Esophagus muscularis mucosa (tissue), 4 donors: Measurements from ENCODE around the gene NKAIN2. TPM values are rescaled to one million over a fixed set of nuclear protein-coding genes. Genes with fewer than 3 reads are reported as not detected.
"Not testable (repeated sequence)": the region's sequence is repeated elsewhere in the genome, so short reads cannot be mapped to it uniquely, and the experiment has no call there.

Source experiments
- DNase-seq: peaks from one replicate; pipeline ENCODE4 v3.0.0-alpha.2; 2017; ENCODE audit errors: extremely low spot score
- H3K27ac ChIP-seq, 4 donors: fragments of 200-600 bp; sonication (generic); replicated peaks in 1 of 4; 1 replicate in 3 of 4; 2 replicates in 1 of 4; pipeline ENCODE4 v1.5.1; 2016 to 2019; ENCODE audit warnings: mild to moderate bottlenecking in 1 of 4
- H3K27me3 ChIP-seq, 4 donors: fragments of 200-600 bp; sonication (generic); one replicate each; pipeline versions ENCODE4 v1.5.1 to v1.6.0; 2016 to 2019
- H3K36me3 ChIP-seq, 4 donors: fragments of 200-600 bp; sonication (generic); one replicate each; pipeline ENCODE4 v1.5.1; 2016 to 2019
- H3K4me1 ChIP-seq, 4 donors: fragments of 200-600 bp; sonication (generic); one replicate each; pipeline ENCODE4 v1.5.1; 2016 to 2019
- H3K4me3 ChIP-seq, 4 donors: fragments of 200-600 bp; sonication (generic); 1 replicate in 2 of 4; 2 replicates in 2 of 4; pipeline ENCODE4 v1.5.1; 2016 to 2019; ENCODE audit warnings: mild to moderate bottlenecking in 4 of 4, moderate library complexity in 1 of 4
- H3K9me3 ChIP-seq, 4 donors: fragments of 200-600 bp; sonication (generic); 1 replicate in 3 of 4; 2 replicates in 1 of 4; pipeline ENCODE4 v1.5.1; 2016 to 2019
- CTCF ChIP-seq, 3 experiments: fragments of 200-600 bp in 2 of 3; fragments of 450-650 bp in 1 of 3; sonication (generic) in 2 of 3; IDR thresholded peaks; one replicate each; pipeline ENCODE4 v1.5.1; 2017 to 2019; ENCODE audit warnings: antibody characterized with exemption in 3 of 3, mild to moderate bottlenecking in 2 of 3, moderate library complexity in 1 of 3
- EP300 ChIP-seq: sonication (generic); formaldehyde crosslinking; IDR thresholded peaks from one replicate; pipeline ENCODE4 v1.6.1; 2017; ENCODE audit warnings: antibody characterized with exemption
- POLR2A ChIP-seq: fragments of 450-650 bp; IDR thresholded peaks from one replicate; pipeline ENCODE4 v1.6.1; 2017; ENCODE audit warnings: antibody characterized with exemption, moderate library complexity, mild to moderate bottlenecking, low read depth
- POLR2AphosphoS5 ChIP-seq, 2 donors: sonication (generic); formaldehyde crosslinking; IDR thresholded peaks; one replicate each; pipeline ENCODE4 v1.6.1; 2017; ENCODE audit warnings: antibody characterized with exemption in 2 of 2
- WGBS: methylation state at CpG from one replicate; pipeline ENCODE4 v1.1.5; 2018; 5-methylcytosine and 5-hydroxymethylcytosine counted together
- intact Hi-C: fragments of 100-400 bp; cut with DNase I; formaldehyde crosslinking; loops from one replicate; pipeline ENCODE4 v1.15.1; 2023
- total RNA-seq, 4 donors: library from RNA; depleted of rRNA; stranded (reverse); fragments of >200 nt; gene quantifications; one replicate each; pipeline versions ENCODE4 v1.1.0 to v1.2.1, GENCODE V29; 2016

The NKAIN2 gene
- total RNA-seq, 4 donors from 2014 or later, result 0.11 to 0.66 (median 0.13) TPM; not detected in 1

DNA sequence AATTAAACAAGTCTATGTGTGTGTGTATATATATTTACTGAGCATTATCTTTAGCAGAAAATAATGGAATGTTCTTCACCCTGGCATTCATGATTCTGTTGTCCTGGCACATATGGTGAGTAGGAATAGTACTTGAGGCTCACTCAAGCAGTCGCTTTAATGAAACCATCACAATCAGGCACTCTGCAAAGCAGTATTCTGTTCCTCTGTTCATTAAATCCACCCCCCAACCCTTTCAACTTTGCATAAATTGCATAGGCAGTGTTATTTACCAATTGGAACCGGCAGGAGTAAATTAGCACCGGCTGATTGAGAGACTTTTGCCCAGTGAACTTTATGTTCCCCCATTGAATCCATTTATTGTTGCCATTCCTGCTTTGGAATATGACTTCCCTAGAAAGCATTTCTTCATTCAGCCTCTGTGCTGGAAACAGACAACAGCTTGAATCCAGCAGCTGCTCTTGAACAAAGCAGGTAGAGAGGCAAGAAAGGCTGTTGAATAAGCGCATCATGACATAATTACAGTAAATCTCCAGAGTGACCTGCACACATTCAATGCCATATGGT, 890.6 kb downstream of the NKAIN2 start:
- H3K4me3 ChIP-seq, result no peak overlapping the region
- H3K9me3 ChIP-seq, result no peaks in the 10 kb centered on the region
- H3K4me1 ChIP-seq, result no peaks in the 10 kb centered on the region
- no peaks in the 10 kb centered on the region for H3K36me3 ChIP-seq
- H3K27ac ChIP-seq, result no peak overlapping the region
- intact Hi-C loops, result loop anchor here (10.0 kb wide), 1 partner anchor 359 kb away; no protein-coding TSS in a partner anchor
- no peaks in the 10 kb centered on the region for H3K27me3 ChIP-seq
- DNase-seq, result no peak
- TF ChIP-seq POLR2A, result no peak
- TF ChIP-seq EP300, result no peak
- no peak for TF ChIP-seq CTCF (IDR thresholded peaks at IDR 0.05)
- no peak for TF ChIP-seq POLR2AphosphoS5 (IDR thresholded peaks at IDR 0.05)
- 85% methylated on average over 4 of the region's 4 CpGs for WGBS

- intact Hi-C loops, result loop anchor here (10.0 kb wide), 1 partner anchor 364 kb away; no protein-coding TSS in a partner anchor
- Histone ChIP-seq H3K27ac (no peak overlapping the region), H3K27me3 (no peaks in the 10 kb centered on the region), H3K36me3 (no peaks in the 10 kb centered on the region), H3K9me3 (no peaks in the 10 kb centered on the region), H3K4me1 (no peaks in the 10 kb centered on the region), H3K4me3 (no peak overlapping the region)
- 96% methylated on average over 2 of the region's 2 CpGs for WGBS
- no peak for DNase-seq
- TF ChIP-seq POLR2AphosphoS5 (IDR thresholded peaks at IDR 0.05) (no peak), EP300 (no peak), CTCF (IDR thresholded peaks at IDR 0.05) (no peak), POLR2A (no peak)
Measured at GRCh38 chr6:124699038-124699437, 895.4 kb downstream of the NKAIN2 start.

DNA sequence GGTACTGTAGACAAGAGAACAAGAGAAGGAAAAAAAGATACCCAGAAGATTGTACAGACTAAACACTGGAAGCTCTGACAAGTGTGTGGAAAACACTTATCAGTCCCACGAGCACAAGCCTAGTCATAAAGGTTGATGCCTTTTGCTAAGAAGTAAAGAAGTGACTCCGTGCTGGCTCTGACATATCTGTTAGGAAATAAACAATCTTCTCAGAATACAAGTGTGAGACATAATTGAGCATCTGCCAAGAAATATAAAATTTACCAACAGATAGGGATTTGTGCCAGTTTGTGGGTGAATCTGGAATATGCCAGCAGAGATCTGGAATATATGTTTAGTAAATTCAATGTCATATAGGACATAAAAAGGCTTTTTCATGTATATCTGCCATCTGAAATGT, 899.9 kb downstream of the NKAIN2 start:
- intact Hi-C loops, result no loop called here
- no peak for DNase-seq
- no peak overlapping the region for H3K4me3 ChIP-seq
- no peak for TF ChIP-seq POLR2A
- TF ChIP-seq EP300, result no peak
- no peak for TF ChIP-seq CTCF (IDR thresholded peaks at IDR 0.05)
- TF ChIP-seq POLR2AphosphoS5 (IDR thresholded peaks at IDR 0.05), result no peak
- no peak overlapping the region for H3K27ac ChIP-seq
- H3K9me3 ChIP-seq, result no peaks in the 10 kb centered on the region
- WGBS, result 78% methylated on average over 2 of the region's 2 CpGs
- no peaks in the 10 kb centered on the region for H3K27me3 ChIP-seq
- H3K4me1 ChIP-seq, result no peaks in the 10 kb centered on the region
- H3K36me3 ChIP-seq, result no peaks in the 10 kb centered on the region

DNA sequence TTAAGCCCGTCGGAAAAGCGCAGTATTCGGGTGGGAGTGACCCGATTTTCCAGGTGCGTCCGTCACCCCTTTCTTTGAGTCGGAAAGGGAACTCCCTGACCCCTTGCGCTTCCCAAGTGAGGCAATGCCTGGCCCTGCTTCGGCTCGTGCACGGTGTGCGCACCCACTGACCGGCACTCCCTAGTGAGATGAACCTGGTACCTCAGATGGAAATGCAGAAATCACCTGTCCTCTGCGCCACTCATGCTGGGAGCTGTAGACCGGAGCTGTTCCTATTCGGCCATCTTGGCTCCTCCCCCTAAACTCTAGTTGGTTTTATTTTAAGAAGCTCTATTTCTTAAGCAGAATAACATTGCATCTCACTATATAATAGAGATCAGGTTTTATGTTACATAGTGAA, 908.9 kb downstream of the NKAIN2 start:
- intact Hi-C loops, result loop anchor here (5.0 kb wide), 1 partner anchor 365 kb away; no protein-coding TSS in a partner anchor
- 93% methylated on average over 9 of the region's 17 CpGs for WGBS
- H3K27ac ChIP-seq, H3K4me3 ChIP-seq, H3K4me1 ChIP-seq, DNase-seq, H3K27me3 ChIP-seq, H3K36me3 ChIP-seq, H3K9me3 ChIP-seq: not testable (repeated sequence)

- no peak overlapping the region for H3K4me3 ChIP-seq
- DNase-seq, result no peak
- no peaks in the 10 kb centered on the region for H3K4me1 ChIP-seq
- no peaks in the 10 kb centered on the region for H3K27me3 ChIP-seq
- 35% methylated on average over 2 of the region's 2 CpGs for WGBS
- H3K27ac ChIP-seq, result no peak overlapping the region
- H3K36me3 ChIP-seq, result no peaks in the 10 kb centered on the region
- no peaks in the 10 kb centered on the region for H3K9me3 ChIP-seq
- intact Hi-C loops, result loop anchor here (5.0 kb wide), 1 partner anchor 367 kb away; no protein-coding TSS in a partner anchor
- TF ChIP-seq EP300 (no peak), POLR2A (no peak), POLR2AphosphoS5 (IDR thresholded peaks at IDR 0.05) (no peak), CTCF (IDR thresholded peaks at IDR 0.05) (no peak)
Measured at GRCh38 chr6:124714728-124715127, 911.1 kb downstream of the NKAIN2 start.
